DMS 273 (cell line): ENCODE data around the gene SND1.
"Not testable (repeated sequence)": the region's sequence is repeated elsewhere in the genome, so short reads cannot be mapped to it uniquely, and the experiment has no call there.

Experiments used
- DNase-seq: peaks from one replicate; lab custom pipeline; 2025; ENCODE audit not compliant: unreplicated experiment; lab: John Stamatoyannopoulos, UW

The SND1 gene

DNA sequence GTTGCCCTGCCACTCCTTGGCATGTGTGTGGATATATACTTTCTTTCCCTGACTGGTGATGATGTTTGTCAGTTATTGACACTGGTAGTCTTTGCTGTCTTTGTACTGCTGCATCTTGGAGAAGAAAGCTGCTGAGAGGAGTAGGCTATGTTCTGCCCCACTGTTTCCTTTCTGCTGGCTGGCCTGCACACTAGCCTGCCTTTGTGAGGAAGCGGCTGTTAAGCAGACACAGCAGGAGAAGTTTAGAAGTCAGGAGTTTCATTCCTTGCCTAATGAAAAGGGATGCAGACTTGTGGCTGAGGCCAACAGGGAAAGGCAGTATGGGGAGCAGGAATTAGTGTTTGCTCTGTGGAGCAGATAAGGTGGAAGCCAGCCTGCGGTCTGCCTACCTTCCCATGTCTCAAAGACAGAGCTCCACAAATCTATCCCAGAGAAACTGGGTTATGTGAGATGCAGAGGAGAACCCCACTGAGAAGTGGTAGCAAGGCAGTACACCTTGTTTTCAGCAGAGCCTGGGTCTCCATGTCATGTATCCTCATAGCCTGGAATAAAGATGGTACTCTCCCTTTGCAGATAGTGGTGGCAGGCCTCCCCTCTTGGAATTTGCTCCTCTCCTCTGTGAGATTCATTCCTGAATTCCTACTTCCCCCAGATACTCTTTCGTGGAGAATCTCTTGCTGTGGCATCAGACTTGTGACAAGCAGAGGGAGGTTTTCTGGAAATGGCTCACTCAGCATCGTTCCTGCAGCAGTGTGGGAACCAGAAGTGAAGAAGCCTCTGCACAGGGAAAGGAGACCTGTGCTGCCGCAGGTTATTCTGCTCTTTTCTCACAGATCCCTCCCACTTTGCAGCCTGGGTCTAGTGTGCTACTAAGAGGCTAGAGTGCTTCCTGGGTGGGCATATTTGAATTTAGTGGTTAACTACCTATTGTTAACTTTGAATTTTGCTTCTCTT is 249.0 kb downstream of the SND1 start:
- no peak for DNase-seq

DNA sequence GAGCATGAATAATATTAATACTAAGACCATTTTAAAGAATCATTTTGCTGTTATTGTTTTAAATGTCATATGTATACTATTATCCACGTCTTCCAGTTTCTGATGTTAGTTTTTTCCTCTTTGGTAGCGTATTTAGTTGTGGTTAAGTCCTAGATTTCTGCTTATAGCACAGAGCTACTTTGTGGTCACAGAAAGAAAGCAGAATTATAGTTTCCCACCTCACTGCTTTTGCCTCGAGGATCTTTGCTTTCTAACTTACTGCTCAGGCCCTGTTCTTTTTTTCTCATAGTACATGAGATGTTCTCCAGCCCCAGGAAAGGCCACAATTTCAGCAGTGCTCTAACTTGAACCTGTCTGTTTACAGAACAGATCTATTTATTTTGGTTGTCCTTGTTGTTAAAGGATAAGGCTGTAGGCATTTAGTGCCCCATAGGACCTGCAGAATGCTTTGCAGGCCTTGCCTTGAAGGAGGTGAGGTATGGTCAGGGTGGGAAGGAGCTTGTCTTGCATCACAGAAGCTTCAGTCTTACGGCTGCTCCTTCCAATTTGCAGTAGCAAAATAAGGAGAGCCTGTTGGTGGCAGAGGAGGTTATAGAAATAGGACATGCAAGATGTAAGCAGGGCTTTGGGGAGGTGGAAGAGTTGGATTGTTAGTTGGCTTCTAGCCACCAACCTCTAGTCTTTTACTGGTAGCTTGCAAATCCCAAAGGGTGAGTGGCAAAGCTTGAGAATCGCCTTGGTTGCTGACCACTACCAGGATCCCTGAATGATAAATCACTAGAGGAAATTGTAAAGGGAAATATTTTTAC is 250.1 kb downstream of the SND1 start:
- DNase-seq: no peak

DNA sequence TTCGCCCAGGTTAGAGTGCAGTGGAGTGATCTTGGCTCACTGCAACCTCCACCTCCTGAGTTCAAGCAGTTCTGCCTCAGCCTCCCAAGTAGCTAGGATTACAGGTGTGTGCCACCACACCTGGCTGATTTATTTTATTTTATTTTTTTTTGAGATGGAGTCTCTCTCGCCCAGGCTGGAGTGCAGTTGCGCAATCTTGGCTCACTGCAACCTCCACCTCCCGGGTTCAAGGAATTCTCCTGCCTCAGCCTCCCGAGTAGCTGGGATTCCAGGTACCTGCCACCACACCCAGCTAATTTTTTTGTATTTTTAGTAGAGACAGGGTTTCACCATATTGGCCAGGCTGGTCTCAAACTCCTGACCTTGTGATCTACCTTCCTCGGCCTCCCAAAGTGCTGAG is 250.8 kb downstream of the SND1 start:
- DNase-seq: not testable (repeated sequence)

DNA sequence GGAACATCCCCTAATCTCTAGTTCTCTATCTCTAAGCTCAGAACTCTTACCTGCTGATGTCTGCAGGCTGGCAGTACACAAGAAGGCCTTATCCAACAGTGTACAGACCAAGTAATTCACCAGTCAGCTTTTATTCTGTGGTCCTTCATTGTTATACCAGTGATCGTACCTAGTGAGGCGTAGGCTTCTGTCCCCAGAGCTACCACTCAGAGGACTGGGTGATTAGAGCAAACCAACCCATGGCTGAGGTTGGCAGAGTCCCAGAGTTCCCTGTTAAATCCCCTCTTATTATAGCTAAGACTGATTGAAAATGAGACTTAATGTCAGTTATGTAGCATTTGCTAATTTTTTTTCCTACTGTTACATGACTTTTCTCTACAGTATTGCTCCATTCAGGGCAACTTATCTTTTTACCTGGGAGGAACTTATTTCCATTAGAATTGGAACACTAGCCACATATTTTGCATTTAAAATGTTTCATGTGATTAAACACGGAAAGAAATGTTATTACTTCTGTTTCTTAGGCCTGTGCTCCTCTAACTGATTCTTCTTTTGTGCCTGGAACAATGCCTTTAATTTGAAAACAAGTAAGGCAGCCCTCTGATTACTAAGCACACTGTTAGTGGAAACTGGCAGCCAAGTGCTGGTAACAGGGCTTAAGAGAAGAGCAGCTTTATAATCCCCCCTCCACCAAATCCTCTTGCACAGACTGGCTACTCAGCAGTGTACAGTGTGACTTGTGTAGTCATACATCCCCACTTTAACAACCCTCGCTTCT is 252.1 kb downstream of the SND1 start:
- DNase-seq: no peak

DNA sequence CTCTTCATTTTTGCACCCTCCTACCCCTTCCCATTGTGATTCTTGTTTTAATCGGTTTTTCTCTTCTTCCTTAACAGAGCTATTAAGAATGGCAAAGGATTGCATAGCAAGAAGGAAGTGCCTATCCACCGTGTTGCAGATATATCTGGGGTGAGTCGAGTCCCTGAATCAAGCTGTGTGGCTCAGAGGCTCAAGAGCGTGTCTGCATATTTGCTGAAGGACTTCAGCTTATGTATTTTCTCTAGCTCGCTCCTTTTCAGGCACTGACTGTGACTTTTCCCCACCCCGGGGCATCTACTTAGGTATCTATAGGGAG is 252.6 kb downstream of the SND1 start:
- DNase-seq: no peak

DNA sequence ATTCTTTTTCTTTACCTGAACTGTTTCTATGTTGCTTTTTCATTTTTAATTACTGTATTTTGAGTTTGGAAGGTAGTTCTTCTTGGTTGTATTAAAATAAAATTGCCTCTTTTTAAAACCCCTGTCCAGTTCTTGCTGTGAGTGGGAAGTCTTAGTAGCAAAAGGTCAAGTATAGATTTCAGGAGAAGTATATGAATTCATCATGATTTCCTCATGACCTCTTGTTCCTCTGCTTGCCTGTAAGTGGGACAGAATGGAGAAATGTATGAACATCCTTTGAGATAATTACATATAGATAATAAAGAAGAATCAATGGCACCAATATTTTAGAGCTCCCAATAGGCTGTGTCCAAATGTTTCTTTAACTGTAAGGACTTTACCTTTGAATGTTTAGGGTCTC is 253.0 kb downstream of the SND1 start:
- no peak for DNase-seq

DNA sequence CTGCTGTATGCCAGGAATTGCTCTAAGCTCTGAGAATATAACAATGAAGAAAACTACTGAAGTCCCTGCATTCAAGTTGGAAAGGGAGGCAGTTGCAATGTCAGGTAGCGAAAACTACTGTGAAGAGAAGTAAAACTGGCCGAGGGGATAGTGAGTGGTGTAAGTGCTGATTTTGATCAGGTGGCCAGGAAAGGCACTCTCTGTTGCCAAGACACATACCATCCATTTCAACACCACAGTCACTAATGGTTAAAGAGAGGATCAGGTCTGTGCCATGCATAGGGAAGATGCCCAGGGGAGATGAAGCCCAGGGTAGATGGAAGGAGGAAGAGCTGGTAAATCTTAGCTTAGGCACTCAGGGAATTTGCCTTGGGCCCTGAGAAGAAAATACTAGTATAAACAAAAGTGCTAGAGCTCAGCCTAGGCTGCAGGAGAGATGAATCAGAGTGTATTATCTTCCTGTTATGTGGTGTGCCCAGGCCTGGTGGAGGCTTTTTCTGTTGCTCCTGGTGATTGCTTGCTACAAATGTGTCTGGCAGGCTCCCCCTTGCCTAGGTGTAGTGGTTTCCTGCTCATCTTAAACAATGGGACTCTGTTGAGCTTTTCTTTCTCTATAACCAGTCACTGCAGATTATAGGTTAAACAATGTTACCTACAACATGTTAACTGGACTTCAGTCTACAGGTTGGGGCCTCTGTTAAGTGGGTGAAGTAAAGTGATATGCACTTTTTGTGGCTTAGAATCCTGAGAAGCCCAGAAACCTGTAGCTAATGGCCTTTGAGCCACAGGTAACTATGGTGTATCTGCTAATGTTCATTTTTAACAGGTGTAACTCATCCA is 253.7 kb downstream of the SND1 start:
- DNase-seq: no peak

DNA sequence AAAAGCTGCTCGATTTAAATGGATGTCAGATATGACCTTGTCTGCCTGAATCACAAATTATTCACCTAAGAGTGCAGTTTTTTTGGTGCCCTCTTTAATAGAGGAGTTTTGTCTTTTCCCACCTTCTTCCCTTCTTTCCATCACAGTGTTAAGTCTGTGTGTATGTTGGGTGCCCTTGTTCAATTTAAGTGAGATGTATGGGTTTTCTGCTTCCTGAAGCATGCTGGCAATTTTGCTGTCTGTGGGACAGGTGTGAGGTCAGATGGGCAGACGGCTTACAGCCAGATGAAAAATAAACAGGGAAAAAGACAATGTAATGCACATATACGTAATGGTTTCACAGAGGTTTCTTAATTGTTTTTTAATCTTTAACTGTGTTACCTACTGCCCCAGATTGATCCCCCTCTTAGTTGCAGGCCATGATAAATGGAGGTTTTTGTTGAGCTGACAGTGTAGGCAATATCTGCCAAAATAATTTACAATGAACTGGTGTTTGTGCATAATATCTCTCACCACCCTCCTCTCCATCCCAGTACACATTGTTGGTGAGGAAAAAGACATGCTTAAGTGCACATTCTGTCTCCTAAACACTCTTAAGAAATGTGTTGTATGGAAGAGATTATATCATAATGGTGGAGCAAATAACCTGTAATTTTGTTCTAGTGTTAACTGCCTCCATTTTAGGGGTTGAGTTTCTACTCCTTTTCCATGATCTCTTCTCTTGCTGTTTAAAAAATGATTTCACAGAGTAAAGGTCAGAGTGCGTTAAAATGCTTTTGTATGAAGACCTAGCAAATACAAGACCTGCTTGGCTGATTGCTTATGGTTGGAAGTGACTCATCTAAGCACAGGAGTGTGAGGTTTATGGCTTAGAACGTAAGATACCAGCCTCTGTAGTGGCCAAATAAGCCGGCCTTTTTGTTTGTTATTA is 255.4 kb downstream of the SND1 start:
- no peak for DNase-seq

DNA sequence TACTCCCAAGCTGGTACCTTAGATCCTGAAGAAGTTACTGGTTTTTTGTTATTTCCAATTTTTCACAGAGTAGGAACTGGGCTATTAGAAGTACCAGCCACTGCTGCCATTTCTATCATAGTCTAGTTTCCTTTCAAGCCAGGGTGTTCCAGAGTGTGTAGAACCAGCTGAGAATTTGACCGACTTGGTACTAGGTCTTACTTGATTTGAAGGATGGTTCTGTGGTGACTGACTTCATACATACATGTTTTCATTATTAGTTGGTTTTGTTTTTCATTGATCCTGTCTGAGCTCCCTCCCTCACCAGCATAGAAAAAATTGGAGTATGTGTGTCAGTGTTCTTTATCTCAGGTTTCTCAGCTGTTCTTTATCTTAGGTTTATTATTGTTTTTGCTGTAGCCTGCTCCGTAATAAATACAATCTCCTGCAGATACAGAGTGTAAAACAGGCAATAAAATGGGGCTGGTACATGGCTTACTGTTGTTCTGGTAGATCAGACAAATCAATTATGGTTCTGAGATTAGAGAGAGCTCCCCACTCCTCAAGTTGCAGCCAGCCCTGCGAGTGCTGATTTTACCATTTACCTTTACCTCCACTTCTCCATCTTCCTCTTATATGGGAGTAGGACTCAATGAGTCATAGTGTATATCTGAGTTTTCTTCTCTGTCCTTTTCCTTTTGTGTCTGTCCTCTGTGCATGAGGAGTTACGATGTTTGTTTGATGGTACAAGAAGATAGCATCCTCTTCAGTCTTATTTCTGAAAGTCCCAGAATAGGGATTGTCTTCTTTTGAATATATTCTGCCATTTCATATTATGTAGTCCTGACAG is 256.6 kb downstream of the SND1 start:
- no peak for DNase-seq

DNA sequence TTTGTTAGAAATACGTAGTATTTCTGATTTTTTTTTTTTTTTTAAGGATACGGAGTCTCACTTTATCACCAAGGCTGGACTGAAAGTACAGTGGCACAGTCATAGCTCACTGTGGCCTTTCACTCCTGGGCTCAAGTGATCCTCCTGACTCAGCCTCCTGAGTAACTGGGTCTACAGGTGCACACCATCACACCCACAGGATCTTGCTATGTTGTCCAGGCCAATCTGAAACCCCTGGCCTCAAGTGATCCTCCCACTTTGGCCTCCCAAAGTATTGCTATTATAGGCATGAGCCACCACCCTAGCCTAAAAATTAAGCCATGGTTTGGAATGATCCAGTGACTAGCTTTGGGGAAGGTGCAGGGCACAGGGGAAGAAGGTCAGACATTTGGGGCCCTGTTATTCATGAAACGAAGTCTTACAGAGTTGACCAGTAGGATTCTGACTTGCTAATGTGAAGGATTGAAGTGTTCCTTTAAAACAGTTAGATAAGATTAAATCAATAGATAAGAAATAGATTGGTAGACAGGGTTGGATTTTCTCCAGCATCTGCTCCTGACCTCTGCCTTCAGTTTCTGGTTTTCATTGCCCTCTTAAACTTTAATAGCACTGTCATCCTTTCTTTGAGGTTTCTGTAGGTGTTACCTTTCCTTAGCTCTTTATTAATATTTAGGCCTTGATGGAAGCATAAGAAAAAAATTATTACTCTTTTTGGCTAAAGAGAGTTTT is 257.6 kb downstream of the SND1 start:
- no peak for DNase-seq

DNA sequence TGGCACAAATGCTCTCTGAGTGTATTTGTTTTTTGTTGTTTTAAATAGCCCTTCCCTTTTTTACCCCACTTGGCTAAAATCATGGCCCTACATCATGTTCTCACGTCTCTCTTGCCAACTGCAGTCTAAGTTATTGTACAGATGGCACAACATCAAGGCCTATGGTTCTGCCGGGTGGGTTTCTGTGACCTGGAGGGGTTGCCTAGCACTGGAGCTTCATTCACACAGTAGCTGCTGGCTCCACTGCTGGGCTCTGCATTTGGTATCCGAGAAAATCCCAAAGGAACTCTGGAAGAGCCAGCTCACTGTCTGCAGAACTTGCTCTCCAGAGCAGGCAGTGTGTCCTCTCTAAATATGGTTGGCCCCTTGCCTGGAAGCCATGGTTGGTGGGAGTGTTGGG is 258.7 kb downstream of the SND1 start:
- DNase-seq: no peak

DNA sequence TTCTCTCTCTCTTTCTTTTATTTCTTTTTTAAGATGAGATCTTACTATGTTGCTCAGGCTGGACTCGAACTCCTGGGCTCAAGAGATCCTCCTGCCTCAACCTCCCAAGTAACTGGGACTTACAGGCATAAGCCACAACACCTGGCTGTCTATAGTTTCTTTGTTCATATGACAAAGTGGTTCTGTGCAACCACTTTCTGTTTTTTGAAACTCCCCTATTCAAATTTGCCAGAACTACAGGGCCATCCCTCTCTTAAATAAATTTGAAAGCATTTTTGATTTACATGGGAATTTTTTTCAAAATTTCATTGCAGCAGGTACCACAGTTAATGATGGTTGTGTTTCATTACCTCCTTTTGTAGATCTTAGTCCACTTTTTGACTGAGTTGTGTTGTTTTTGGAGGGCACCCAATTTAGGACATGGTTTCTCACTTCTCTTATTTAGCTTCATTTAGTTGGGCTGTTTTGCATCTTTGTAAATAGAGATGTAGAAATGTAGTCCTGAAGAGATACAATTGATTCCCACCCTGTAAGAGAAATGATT is 260.0 kb downstream of the SND1 start:
- DNase-seq: no peak

DNA sequence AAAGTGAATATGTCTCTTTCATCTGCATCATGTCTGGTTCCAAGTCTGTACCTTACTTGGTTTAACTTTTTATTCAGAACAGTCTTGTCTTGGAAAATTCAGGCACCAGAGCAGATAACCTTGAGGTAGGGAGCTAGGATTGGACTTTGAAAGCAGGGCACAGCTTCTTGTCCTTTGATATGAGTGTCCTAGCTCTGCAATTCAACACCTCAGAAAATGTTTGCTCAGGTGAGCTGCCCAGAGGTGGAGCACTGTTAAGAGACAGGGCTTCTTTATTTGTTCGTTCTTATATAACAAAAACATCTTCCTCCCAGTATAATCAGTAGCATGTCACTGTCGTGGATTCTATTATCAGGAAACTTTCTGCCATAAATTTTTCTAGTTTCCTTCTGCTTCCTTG is 260.9 kb downstream of the SND1 start:
- DNase-seq: no peak

DNA sequence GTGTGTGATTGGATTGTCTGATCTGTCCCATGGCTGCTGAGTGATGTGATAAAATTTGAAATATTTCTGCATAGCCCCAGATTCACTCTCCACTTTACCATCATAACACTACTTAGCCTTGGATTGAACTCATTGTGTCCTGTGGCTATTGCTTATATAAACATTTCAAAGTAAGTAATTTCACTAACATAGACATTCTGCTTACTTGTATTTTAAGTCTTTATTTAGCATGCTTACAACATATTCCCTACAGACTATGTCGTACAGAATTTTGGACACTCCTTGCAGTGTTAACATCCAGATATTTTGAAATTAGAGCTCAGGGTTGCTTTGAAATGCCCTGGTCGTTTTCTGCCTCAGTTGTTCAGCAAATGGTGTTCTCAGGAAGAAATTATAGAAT is 261.7 kb downstream of the SND1 start:
- DNase-seq: no peak

DNA sequence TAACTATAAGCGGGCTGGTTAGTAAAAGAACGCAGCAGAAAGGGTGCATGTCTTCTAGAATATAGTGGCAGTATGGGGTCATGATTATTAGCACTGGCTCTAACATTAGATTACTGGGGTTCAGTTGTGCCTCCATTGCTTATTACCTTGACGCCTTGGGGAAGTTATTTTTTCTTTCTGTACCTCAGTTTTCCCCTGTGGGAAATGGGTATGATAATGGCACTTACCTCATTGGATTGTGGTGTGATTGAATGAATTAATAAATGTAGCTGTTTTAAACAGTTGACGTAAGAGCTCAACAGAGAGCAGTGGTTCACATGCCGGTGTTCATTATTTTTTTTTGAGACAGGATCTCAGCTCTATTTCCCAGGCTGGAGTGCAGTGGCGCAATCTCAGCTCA is 262.7 kb downstream of the SND1 start:
- DNase-seq: no peak

DNA sequence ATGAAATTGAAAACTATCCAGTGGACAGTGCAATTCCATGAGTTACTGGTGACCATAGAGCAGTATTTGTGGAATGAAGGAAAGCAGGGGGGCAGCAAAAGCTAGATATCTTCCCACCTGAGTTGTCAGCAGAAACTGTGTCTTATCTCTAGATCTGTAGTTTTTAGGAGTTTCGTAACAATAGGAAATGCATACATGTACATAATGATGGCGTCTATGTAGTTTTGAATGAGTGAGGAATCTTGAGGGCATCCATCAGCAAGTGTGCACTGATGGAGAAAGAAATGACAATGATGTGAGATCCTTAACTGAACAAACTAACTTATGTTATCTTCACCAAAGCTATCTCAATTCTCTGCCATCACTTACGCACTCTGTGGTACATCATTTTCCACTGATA is 264.7 kb downstream of the SND1 start:
- no peak for DNase-seq

DNA sequence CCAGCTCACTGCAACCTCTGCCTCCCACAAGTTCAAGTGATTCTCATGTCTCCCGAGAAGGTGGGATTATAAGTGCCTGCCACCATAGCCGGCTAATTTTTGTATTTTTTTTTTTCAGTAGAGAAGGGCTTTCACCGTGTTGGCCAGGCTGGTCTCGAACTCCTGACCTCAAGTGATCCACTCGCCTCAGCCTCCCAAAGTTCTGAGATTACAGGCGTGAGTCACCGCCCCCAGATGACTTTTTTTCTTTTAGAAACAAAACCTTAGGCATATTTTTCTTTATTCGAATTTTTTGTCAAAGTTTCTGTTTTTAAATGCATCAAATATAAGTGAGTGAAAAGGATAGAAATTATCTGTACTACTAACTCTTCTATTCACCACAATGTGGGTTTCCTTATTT is 266.1 kb downstream of the SND1 start:
- DNase-seq: no peak
